Ishikawa (cell line): ENCODE results near the gene RNF217.

Experiments
- CREB1 ChIP-seq: IDR thresholded peaks from 2 replicates; pipeline ENCODE4 v1.6.1; 2012; ENCODE audit warnings: low read depth
- EGR1 ChIP-seq: IDR thresholded peaks from 2 replicates; pipeline ENCODE4 v1.6.1; 2012
- FOXM1 ChIP-seq: IDR thresholded peaks from 2 replicates; pipeline ENCODE4 v1.6.1; 2012; ENCODE audit warnings: low read depth, borderline replicate concordance
- TCF12 ChIP-seq: IDR thresholded peaks from 2 replicates; pipeline ENCODE4 v1.6.1; 2012; ENCODE audit warnings: low read depth
- YY1 ChIP-seq: IDR thresholded peaks from 2 replicates; pipeline ENCODE4 v1.6.1; 2012; ENCODE audit warnings: low read depth

DNA sequence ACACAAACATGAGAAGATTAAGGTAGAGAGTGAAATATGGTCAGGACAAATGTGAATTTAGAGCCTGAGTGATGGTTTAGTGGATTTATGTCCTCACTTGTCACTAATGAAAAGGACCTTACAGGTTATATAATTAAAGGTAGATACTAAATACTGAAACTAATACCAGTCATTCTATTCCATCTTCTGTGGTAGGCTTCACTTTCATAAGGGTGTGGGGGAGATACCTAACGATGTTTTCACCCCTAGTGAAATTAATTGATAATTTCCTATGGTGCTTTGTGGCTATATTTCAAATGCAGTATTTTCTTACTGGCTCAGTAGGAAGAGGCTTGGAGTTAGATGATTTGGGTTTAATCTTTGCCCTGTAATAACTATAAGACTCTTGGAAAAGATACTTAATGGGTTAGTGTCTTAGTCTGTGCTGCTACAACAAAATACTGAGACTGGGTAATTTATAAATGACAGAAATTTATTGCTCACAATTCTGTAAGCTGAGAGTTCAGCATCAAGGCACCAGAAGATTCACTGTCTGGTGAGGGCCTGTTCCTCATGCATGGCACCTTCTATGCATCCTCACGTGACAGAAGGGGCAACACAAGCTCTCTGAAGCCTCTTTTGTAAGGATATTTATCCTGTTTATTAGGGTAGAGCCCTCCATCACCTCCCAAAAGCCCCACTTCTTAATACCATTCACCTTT is 21.3 kb downstream of the RNF217 start:
- TF ChIP-seq CREB1 (no peak), FOXM1 (no peak), EGR1 (no peak), TCF12 (no peak), YY1 (no peak)
